Medulla oblongata (tissue), 1 donor: ENCODE results near the gene ARID2.

Experiments used
- DNase-seq: peaks from one replicate; pipeline ENCODE4 v3.0.0-alpha.2; 2015; ENCODE audit errors: extremely low spot score

Gene ARID2

GRCh38 chr12:45720069-45720468 is 9.4 kb upstream of the ARID2 start:
- no peak for DNase-seq

GRCh38 chr12:45721369-45721768 is 8.1 kb upstream of the ARID2 start:
- no peak for DNase-seq

- DNase-seq: no peak
Measured at GRCh38 chr12:45721954-45722353, 7.6 kb upstream of the ARID2 start.

- DNase-seq: peak; percentile 85
Measured at GRCh38 chr12:45725631-45726602, 3.6 kb upstream of the ARID2 start.

GRCh38 chr12:45726603-45727300 is 2.8 kb upstream of the ARID2 start:
- DNase-seq: no peak

GRCh38 chr12:45727301-45727979 is 2.1 kb upstream of the ARID2 start:
- DNase-seq: peak; percentile 98

GRCh38 chr12:45727980-45728629 is 1.4 kb upstream of the ARID2 start:
- DNase-seq: peak; percentile 66

- DNase-seq: peak; percentile 98
Measured at GRCh38 chr12:45728630-45729232, 775 bp upstream of the ARID2 start.

GRCh38 chr12:45730084-45730347 is 510 bp downstream of the ARID2 start:
- DNase-seq: no peak

- DNase-seq: peak; percentile 61
Measured at GRCh38 chr12:45730348-45731189, 1.1 kb downstream of the ARID2 start.

- DNase-seq: peak; percentile 45
Measured at GRCh38 chr12:45731190-45731775, 1.8 kb downstream of the ARID2 start.

- no peak for DNase-seq
Measured at GRCh38 chr12:45732250-45732649, 2.7 kb downstream of the ARID2 start.

GRCh38 chr12:45732936-45733335 is 3.4 kb downstream of the ARID2 start:
- DNase-seq: no peak

GRCh38 chr12:45737638-45738037 is 8.1 kb downstream of the ARID2 start:
- no peak for DNase-seq

- no peak for DNase-seq
Measured at GRCh38 chr12:45742590-45742989, 13.1 kb downstream of the ARID2 start.

GRCh38 chr12:45743247-45743646 is 13.7 kb downstream of the ARID2 start:
- no peak for DNase-seq

GRCh38 chr12:45745861-45746277 is 16.4 kb downstream of the ARID2 start:
- DNase-seq: no peak

GRCh38 chr12:45756666-45757065 is 27.2 kb downstream of the ARID2 start:
- DNase-seq: no peak

- DNase-seq: no peak
Measured at GRCh38 chr12:45757172-45757571, 27.7 kb downstream of the ARID2 start.

GRCh38 chr12:45760333-45760732 is 30.8 kb downstream of the ARID2 start:
- DNase-seq: no peak
